Activated CD8-positive, alpha-beta memory T cell treated with anti-CD3 and anti-CD28 coated beads for 36 hours (primary cell): Measurements from ENCODE around the gene BCORL1. TPM values are rescaled to one million over a fixed set of nuclear protein-coding genes. Genes with fewer than 3 reads are reported as not detected.

Experiments used
- CTCF ChIA-PET: fragments of 350-600 bp; sonication (Branson Sonifier 250); formaldehyde crosslinking; loops from one replicate; lab custom pipeline; 2021; ENCODE audit warnings: antibody characterized with exemption; lab: Charles Lee
- POLR2A ChIA-PET: fragments of 350-600 bp; sonication (Branson Sonifier 250); formaldehyde crosslinking; loops from one replicate; lab custom pipeline; 2021; ENCODE audit warnings: antibody characterized with exemption; lab: Charles Lee
- total RNA-seq, 2 experiments: library from RNA; stranded (reverse); gene quantifications; one replicate each; pipeline ENCODE4 v1.2.3, GENCODE V29; 2021

BCORL1 gene
- total RNA-seq, 2 experiments from 2014 or later: 11.6 to 12.6 TPM

GRCh38 chrX:129997086-129997485, 14.7 kb downstream of the BCORL1 start:
- CTCF ChIA-PET: no interaction called here
- POLR2A ChIA-PET: no interaction called here

DNA sequence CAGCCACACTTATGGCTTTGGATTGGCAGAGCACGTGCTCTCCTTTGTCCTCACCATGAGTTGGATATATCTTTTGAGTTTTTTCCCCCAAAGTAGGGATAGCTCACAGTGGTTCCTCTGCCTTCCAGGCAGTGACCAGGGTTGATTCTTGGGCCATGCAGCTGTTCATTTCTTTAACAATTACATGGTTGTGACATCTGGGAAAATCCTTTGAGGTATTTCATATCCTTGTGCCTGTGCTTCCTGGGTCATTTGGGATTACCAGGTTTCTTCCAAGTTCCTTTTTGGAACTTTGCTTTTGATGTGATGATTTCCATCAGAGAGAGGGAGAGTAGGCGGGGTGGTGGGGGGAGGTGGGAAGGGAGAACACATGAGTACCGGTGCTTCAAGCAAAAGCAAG, 15.6 kb downstream of the BCORL1 start:
- ChIA-PET CTCF (interaction anchor here (1.0 kb wide), 1 partner anchor 29 kb away, joined by 3 read pairs; no protein-coding TSS in a partner anchor), POLR2A (no interaction called here)

DNA sequence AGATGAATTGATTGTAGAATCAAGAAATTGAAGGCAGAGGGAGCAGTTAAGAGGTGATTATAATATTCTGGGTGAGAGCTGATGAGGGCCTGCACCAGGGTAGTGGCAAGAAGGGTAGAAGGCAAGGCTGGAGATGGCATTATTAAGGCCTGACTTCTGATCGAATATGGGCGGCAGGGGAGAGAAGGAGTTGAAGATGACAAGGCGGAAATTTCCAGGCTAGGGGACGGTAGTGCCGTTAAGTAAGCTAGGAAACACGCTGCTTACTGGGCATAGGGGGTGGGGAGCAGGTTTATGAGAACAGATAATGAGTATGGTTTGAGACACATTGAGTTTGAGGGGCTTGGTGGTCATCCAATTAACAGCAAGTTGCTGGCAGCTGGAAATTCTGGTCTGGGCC, 19.5 kb downstream of the BCORL1 start:
- CTCF ChIA-PET: interaction anchor here (0.6 to 1.2 kb wide), 3 partner anchors 17 to 31 kb away, joined by 3 read pairs; no protein-coding TSS in a partner anchor
- POLR2A ChIA-PET: no interaction called here

DNA sequence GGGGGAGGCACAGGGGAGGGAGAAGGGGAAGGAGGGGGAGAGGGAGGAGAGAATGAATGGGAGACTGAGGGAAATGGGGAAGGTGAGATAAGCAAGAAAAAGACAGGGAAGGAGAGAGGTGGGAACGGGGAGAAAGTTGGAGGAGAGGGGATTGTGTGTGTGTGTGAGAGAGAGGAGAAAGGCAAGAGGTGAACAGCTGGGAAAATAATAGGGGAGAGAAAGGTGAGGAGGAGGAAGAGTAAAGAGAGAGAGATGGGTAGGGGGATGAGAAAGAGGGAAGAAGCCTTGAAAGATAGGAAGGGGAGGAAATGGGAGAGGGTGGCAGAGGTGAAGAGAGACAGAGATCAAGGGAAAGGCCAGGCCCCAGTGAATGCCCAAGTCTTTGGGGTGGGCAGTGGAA, 20.1 kb downstream of the BCORL1 start:
- POLR2A ChIA-PET: no interaction called here
- CTCF ChIA-PET: interaction anchor here (0.6 kb wide), 1 partner anchor 32 kb away, joined by 3 read pairs; no protein-coding TSS in a partner anchor

GRCh38 chrX:130005089-130005807, 22.8 kb downstream of the BCORL1 start:
- CTCF ChIA-PET: no interaction called here
- POLR2A ChIA-PET: no interaction called here

GRCh38 chrX:130009658-130010223, 27.3 kb downstream of the BCORL1 start:
- ChIA-PET CTCF (no interaction called here), POLR2A (no interaction called here)

DNA sequence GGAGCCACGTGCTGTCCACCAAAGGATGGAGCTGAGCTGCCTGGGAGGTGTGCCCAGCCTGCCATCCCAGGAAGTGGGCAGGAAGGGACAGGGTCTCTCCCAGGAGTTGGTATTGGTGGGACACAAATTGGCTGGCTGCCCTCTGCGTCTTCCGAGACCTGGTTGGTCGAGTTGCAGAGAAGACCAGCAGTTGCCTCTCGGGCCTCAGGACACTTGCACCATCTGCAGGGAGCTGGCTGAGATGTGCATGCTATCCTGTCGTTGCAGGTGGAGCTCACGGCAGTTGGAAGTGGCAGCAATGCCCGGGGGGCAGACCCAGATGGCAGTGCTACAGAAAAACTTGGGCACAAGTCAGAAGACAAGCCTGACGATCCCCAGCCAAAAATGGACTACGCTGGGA, 30.2 kb downstream of the BCORL1 start:
- POLR2A ChIA-PET: interaction anchor here (0.5 kb wide), 1 partner anchor 50 kb away, joined by 3 read pairs; no protein-coding TSS in a partner anchor
- CTCF ChIA-PET: interaction anchor here (2.2 kb wide), 1 partner anchor 15 kb away, joined by 5 read pairs; no protein-coding TSS in a partner anchor

DNA sequence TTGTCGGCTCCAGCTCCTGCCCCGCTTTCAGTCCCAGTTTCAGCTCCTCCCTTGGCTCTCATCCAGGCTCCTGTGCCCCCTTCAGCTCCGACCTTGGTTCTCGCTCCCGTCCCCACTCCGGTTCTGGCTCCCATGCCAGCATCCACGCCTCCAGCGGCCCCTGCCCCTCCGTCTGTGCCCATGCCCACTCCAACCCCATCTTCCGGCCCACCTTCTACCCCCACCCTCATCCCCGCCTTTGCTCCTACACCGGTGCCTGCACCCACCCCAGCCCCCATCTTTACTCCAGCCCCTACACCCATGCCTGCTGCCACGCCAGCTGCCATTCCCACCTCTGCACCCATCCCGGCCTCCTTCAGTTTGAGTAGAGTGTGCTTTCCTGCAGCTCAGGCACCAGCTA, 31.2 kb downstream of the BCORL1 start:
- POLR2A ChIA-PET: no interaction called here
- CTCF ChIA-PET: interaction anchor here (2.2 kb wide), 1 partner anchor 14 kb away, joined by 5 read pairs; no protein-coding TSS in a partner anchor

GRCh38 chrX:130014356-130014755, 31.9 kb downstream of the BCORL1 start:
- CTCF ChIA-PET: interaction anchor here (2.2 kb wide), 1 partner anchor 14 kb away, joined by 5 read pairs; no protein-coding TSS in a partner anchor

GRCh38 chrX:130014770-130015169, 32.3 kb downstream of the BCORL1 start:
- POLR2A ChIA-PET: no interaction called here
- CTCF ChIA-PET: no interaction called here

More at GRCh38 chrX:130014356-130014755, 31.9 kb downstream of the BCORL1 start:
- POLR2A ChIA-PET: no interaction called here

GRCh38 chrX:130015181-130015580, 32.7 kb downstream of the BCORL1 start:
- POLR2A ChIA-PET: no interaction called here
- CTCF ChIA-PET: no interaction called here

- POLR2A ChIA-PET: no interaction called here
These were observed 35.7 kb downstream of the BCORL1 start for GRCh38 chrX:130018143-130018542.

GRCh38 chrX:130020661-130021324, 38.4 kb downstream of the BCORL1 start:
- ChIA-PET POLR2A (no interaction called here), CTCF (no interaction called here)

More at GRCh38 chrX:130018143-130018542, 35.7 kb downstream of the BCORL1 start:
- CTCF ChIA-PET: interaction anchor here (0.6 to 1.2 kb wide), 2 partner anchors 103 to 125 kb away, joined by 3 read pairs; no protein-coding TSS in a partner anchor

- CTCF ChIA-PET: interaction anchor here (0.7 to 1.2 kb wide), 2 partner anchors 13 to 56 kb away, joined by 3 read pairs; no protein-coding TSS in a partner anchor
- POLR2A ChIA-PET: no interaction called here
These were observed 41.7 kb downstream of the BCORL1 start for GRCh38 chrX:130024127-130024526.

DNA sequence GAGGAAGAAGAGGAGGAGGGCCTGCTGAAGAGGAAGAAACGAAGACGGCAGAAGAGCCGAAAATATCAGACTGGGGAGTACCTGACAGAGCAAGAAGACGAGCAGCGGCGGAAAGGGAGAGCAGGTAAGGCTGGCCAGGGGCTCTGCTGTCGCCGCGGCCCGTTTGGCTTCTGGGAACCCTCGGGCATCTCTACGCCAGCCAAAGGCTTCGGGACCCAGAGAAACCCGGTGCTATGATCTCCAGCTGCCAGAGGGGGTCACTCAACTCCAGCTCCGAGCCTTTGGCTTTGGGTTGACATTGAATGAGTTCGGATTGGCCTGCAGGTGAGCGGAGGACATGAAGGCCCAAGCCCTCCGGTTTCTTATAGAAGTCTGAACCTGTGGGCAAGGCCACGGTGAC, 42.8 kb downstream of the BCORL1 start:
- ChIA-PET CTCF (no interaction called here), POLR2A (no interaction called here)

DNA sequence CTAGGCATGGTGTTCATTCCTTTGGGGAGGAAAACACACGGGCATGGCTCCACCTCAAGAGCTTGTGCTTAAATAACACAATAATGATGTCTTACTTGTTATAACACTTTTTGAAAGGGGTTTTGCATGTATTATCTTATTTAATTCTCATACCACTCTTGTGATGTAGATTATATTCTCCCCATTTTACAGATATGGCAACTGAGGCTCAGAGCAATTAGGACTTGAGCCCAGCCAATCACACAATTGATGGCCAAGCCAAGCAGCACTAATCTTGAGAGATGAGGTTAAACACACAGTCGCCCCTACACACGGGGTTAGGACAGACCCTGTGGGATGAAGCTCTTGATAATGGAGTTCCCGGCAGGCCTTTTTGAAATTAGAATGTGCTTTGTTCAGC, 45.1 kb downstream of the BCORL1 start:
- ChIA-PET CTCF (interaction anchor here (0.6 to 1.8 kb wide), 9 partner anchors 9 to 419 kb away, joined by 3 to 7 read pairs (median 4); no protein-coding TSS in a partner anchor), POLR2A (no interaction called here)

DNA sequence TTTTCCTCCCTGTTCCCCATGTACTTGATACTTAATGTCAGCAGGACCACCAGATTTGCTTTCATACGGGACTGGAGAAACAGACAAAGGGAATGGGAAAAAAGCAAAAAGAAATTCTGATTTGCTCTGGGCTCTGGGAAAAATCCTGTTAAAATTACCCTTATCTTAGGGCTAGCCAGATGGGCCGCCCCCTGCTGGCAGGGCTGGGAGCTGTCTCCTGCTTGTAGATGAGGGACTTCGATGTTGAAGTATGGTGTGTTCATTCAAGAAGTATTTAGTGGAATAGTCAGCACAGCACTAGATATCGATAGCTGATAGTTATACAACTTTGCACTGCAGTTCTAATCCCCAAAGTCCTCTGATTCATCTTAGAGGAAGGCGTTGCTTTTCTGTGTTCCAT, 45.8 kb downstream of the BCORL1 start:
- ChIA-PET CTCF (interaction anchor here (0.6 to 1.8 kb wide), 8 partner anchors 9 to 420 kb away, joined by 3 to 7 read pairs (median 4); no protein-coding TSS in a partner anchor), POLR2A (no interaction called here)

GRCh38 chrX:130030826-130031225, 48.4 kb downstream of the BCORL1 start:
- ChIA-PET POLR2A (no interaction called here), CTCF (interaction anchor here (1.0 kb wide), 1 partner anchor 105 kb away, joined by 3 read pairs; no protein-coding TSS in a partner anchor)

- ChIA-PET CTCF (no interaction called here), POLR2A (no interaction called here)
These were observed 50.1 kb downstream of the BCORL1 start for GRCh38 chrX:130032552-130032951.

DNA sequence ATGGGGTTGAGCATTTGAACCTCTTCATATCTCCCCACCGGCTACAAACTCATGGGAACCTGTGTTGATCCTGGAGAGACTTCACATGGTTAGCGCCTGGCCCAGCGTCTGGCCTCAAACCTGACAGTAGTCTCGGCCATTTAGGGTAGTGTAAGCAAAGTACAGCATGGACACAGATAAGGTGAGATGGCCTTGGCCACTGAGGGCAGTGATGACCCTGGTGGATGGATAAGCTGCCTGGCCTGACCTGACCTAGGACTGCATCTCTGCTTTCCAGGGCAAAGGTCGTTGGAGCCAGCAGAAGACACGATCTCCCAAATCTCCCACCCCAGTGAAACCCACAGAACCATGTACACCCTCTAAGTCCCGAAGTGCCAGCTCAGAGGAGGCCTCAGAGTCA, 51.7 kb downstream of the BCORL1 start:
- CTCF ChIA-PET: no interaction called here
- POLR2A ChIA-PET: no interaction called here
